ENCODE results near the gene PMPCA. TPM values are rescaled to one million over a fixed set of nuclear protein-coding genes. Genes with fewer than 3 reads are reported as not detected.

Gene PMPCA
- total and polyA plus RNA-seq, 2 donors (not counting 1 experiment from before 2014, with no cell fraction given), result 26.4 to 70.2 TPM

GRCh38 chr9:136374183-136374575 lies 36.3 kb upstream of the PMPCA start:
- H4K20me1 ChIP-seq (ENCODE audit: control insufficient read depth, extremely low read depth, insufficient read depth, low read length), result no peaks in the 10 kb centered on the region
- H2AFZ ChIP-seq (ENCODE audit: low read length), result no peak overlapping the region
- no peaks in the 10 kb centered on the region for H3K79me2 ChIP-seq (ENCODE audit: control insufficient read depth, insufficient read depth, low read length)
- TF ChIP-seq EZH2 (IDR thresholded peaks at IDR 0.05; ENCODE audit: low read length, missing control alignments), result no peak
- no peak for TF ChIP-seq CTCF (conservative IDR thresholded peaks at IDR 0.05 in 1 of 2, IDR thresholded peaks at IDR 0.05 in 1 of 2; ENCODE audit: low read depth in 1 of 2, low read length in 2 of 2)
- H3K4me1 ChIP-seq (ENCODE audit: control insufficient read depth, extremely low read depth, insufficient read depth, low read length), result peaks cover 18% of the 10 kb centered on the region
- H3K27ac ChIP-seq (ENCODE audit: insufficient read depth, low read length), result no peak overlapping the region
- H3K36me3 ChIP-seq (ENCODE audit: control insufficient read depth, insufficient read depth, low read length), result peaks cover 9% of the 10 kb centered on the region
- no peaks in the 10 kb centered on the region for H3K9me3 ChIP-seq (ENCODE audit: control insufficient read depth, insufficient read depth, low read depth, low read length)
- H3K4me3 ChIP-seq (replicated peaks in 1 of 4; ENCODE audit: control extremely low read depth in 1 of 4, insufficient read depth in 1 of 4, low read depth in 3 of 4, low read length in 4 of 4), result no peak overlapping the region
- H3K9ac ChIP-seq (ENCODE audit: insufficient read depth, low read length), result no peak overlapping the region
- H3K27me3 ChIP-seq (ENCODE audit: control insufficient read depth, insufficient read depth, low read length), result no peaks in the 10 kb centered on the region
- DNase-seq (ENCODE audit: low read depth in 2 of 2), result no peak
- H3K4me2 ChIP-seq (ENCODE audit: extremely low read depth, insufficient read depth, low read length), result no peak overlapping the region

GRCh38 chr9:136375096-136375495 lies 35.4 kb upstream of the PMPCA start:
- H3K4me3 ChIP-seq (replicated peaks in 1 of 4; ENCODE audit: control extremely low read depth in 1 of 4, insufficient read depth in 1 of 4, low read depth in 3 of 4, low read length in 4 of 4), result no peak overlapping the region
- no peaks in the 10 kb centered on the region for H3K27me3 ChIP-seq (ENCODE audit: control insufficient read depth, insufficient read depth, low read length)
- no peak overlapping the region for H2AFZ ChIP-seq (ENCODE audit: low read length)
- peaks cover 11% of the 10 kb centered on the region for H3K36me3 ChIP-seq (ENCODE audit: control insufficient read depth, insufficient read depth, low read length)
- no peaks in the 10 kb centered on the region for H3K9me3 ChIP-seq (ENCODE audit: control insufficient read depth, insufficient read depth, low read depth, low read length)
- no peak overlapping the region for H3K27ac ChIP-seq (ENCODE audit: insufficient read depth, low read length)
- H4K20me1 ChIP-seq (ENCODE audit: control insufficient read depth, extremely low read depth, insufficient read depth, low read length), result no peaks in the 10 kb centered on the region
- H3K9ac ChIP-seq (ENCODE audit: insufficient read depth, low read length), result no peak overlapping the region
- DNase-seq (ENCODE audit: low read depth in 2 of 2), result no peak
- no peaks in the 10 kb centered on the region for H3K79me2 ChIP-seq (ENCODE audit: control insufficient read depth, insufficient read depth, low read length)
- TF ChIP-seq EZH2 (IDR thresholded peaks at IDR 0.05; ENCODE audit: low read length, missing control alignments) (no peak), CTCF (conservative IDR thresholded peaks at IDR 0.05 in 1 of 2, IDR thresholded peaks at IDR 0.05 in 1 of 2; ENCODE audit: low read depth in 1 of 2, low read length in 2 of 2) (no peak)
- peaks cover 18% of the 10 kb centered on the region for H3K4me1 ChIP-seq (ENCODE audit: control insufficient read depth, extremely low read depth, insufficient read depth, low read length)
- no peak overlapping the region for H3K4me2 ChIP-seq (ENCODE audit: extremely low read depth, insufficient read depth, low read length)

GRCh38 chr9:136376457-136376856 lies 34.0 kb upstream of the PMPCA start:
- Histone ChIP-seq H3K4me3 (replicated peaks in 1 of 4; ENCODE audit: control extremely low read depth in 1 of 4, insufficient read depth in 1 of 4, low read depth in 3 of 4, low read length in 4 of 4) (no peak overlapping the region), H3K27me3 (ENCODE audit: control insufficient read depth, insufficient read depth, low read length) (no peaks in the 10 kb centered on the region), H4K20me1 (ENCODE audit: control insufficient read depth, extremely low read depth, insufficient read depth, low read length) (no peaks in the 10 kb centered on the region), H3K79me2 (ENCODE audit: control insufficient read depth, insufficient read depth, low read length) (no peaks in the 10 kb centered on the region), H2AFZ (ENCODE audit: low read length) (no peak overlapping the region), H3K27ac (ENCODE audit: insufficient read depth, low read length) (no peak overlapping the region), H3K36me3 (ENCODE audit: control insufficient read depth, insufficient read depth, low read length) (peaks cover 14% of the 10 kb centered on the region), H3K9ac (ENCODE audit: insufficient read depth, low read length) (no peak overlapping the region), H3K4me2 (ENCODE audit: extremely low read depth, insufficient read depth, low read length) (no peak overlapping the region), H3K9me3 (ENCODE audit: control insufficient read depth, insufficient read depth, low read depth, low read length) (no peaks in the 10 kb centered on the region), H3K4me1 (ENCODE audit: control insufficient read depth, extremely low read depth, insufficient read depth, low read length) (peaks cover 18% of the 10 kb centered on the region)
- TF ChIP-seq EZH2 (IDR thresholded peaks at IDR 0.05; ENCODE audit: low read length, missing control alignments), result no peak
- no peak for TF ChIP-seq CTCF (conservative IDR thresholded peaks at IDR 0.05 in 1 of 2, IDR thresholded peaks at IDR 0.05 in 1 of 2; ENCODE audit: low read depth in 1 of 2, low read length in 2 of 2)
- no peak for DNase-seq (ENCODE audit: low read depth in 2 of 2)
